Lower lobe of right lung (tissue), 2 donors: ENCODE measurements around the gene GPATCH2. TPM values are rescaled to one million over a fixed set of nuclear protein-coding genes. Genes with fewer than 3 reads are reported as not detected.

Source experiments
- ATAC-seq, 2 donors: fragments of 200-7000 bp; cut with Tn5 transposase; one replicate each; pipeline ENCODE4 v1.9.1; 2020 to 2022; ENCODE audit warnings: mild to moderate bottlenecking in 2 of 2, moderate library complexity in 2 of 2
- DNase-seq: peaks from one replicate; pipeline ENCODE4 v3.0.0-alpha.2; 2020
- H3K27ac ChIP-seq: fragments of 200-600 bp; one replicate; pipeline ENCODE4 v1.8.0; 2022
- H3K27me3 ChIP-seq: fragments of 200-600 bp; one replicate; pipeline ENCODE4 v1.8.0; 2022; ENCODE audit warnings: low read depth
- H3K36me3 ChIP-seq: fragments of 200-600 bp; one replicate; pipeline ENCODE4 v1.8.0; 2022; ENCODE audit warnings: mild to moderate bottlenecking
- H3K4me1 ChIP-seq: fragments of 200-600 bp; one replicate; pipeline ENCODE4 v1.8.0; 2022
- H3K4me3 ChIP-seq: fragments of 200-600 bp; one replicate; pipeline ENCODE4 v1.8.0; 2022; ENCODE audit warnings: mild to moderate bottlenecking
- H3K9me3 ChIP-seq: fragments of 200-600 bp; one replicate; pipeline ENCODE4 v1.8.0; 2022
- intact Hi-C: fragments of 100-400 bp; cut with DNase I; formaldehyde crosslinking; loops from one replicate; pipeline ENCODE4 v1.11.0; 2022
- total RNA-seq: library from RNA; stranded (reverse); fragmentation: NEBNext Ultra II Directional; extraction: Animal tissue kit (Norgen Biotek cat#: 25700); gene quantifications from one replicate; pipeline ENCODE4 v1.2.1, GENCODE V29; 2021
- TF ChIP-seq, protein P1 (sequence below): fragments of 200-600 bp; IDR thresholded peaks from one replicate; pipeline ENCODE4 v1.8.0; 2022; ENCODE audit warnings: antibody characterized with exemption, mild to moderate bottlenecking
- donor health status: DM: no; HTN: yes; CAD: no; lungs with severe emphysema.

GPATCH2 gene
- total RNA-seq, 1 donor from 2014 or later: 12.4 TPM

DNA sequence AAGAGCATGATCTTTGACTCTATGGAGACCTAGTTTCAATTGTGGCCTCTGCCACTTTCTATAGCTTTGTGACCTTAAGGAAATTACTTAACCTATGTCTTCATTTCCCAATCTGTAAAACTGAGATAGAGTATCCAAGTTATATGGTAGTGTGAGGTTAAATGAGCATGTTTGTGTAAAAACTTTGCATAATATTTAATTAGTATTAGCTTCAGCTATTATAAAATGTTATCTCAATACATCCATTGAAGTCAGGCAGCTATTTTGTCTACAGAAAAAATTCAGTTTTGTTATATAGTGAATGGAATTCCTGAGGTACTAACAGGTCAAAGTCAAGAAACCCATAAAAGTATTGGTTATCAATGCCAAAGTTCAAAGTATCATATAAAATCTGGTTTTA, 53.6 kb downstream of the GPATCH2 start:
- TF ChIP-seq, protein P1, sequence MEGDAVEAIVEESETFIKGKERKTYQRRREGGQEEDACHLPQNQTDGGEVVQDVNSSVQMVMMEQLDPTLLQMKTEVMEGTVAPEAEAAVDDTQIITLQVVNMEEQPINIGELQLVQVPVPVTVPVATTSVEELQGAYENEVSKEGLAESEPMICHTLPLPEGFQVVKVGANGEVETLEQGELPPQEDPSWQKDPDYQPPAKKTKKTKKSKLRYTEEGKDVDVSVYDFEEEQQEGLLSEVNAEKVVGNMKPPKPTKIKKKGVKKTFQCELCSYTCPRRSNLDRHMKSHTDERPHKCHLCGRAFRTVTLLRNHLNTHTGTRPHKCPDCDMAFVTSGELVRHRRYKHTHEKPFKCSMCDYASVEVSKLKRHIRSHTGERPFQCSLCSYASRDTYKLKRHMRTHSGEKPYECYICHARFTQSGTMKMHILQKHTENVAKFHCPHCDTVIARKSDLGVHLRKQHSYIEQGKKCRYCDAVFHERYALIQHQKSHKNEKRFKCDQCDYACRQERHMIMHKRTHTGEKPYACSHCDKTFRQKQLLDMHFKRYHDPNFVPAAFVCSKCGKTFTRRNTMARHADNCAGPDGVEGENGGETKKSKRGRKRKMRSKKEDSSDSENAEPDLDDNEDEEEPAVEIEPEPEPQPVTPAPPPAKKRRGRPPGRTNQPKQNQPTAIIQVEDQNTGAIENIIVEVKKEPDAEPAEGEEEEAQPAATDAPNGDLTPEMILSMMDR: no peak

DNA sequence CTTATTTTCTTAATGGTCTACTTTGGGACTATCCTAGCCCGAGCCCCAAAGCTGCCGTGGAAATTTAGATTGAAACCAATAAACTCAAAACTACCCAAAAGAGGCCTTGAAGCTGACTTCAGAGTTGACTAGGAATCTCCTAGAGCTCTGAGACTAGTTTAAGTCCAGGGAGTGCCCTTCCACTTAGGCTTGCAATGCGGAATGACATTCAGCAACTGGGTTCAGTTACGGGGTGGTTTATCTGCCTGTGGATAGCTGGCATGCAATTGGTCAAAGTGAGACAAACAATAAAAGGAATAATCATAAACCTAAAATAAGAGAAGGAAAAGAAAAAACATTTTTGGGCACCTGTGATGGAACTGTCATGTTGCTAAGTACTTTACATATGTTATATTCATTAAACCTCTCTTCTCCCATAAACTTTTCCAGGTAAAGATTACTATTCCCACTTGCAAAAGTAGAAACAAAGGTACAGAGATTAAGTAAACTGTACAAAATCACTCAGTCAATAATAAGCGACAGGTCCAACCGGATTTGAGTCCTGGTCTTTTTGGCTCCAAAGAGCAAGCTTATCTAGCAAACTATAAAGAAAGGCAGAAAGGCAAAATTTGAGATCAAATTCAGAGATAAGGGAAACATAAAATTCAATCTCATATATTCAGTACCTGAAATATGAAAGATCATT, 56.5 kb downstream of the GPATCH2 start:
- no peaks in the 10 kb centered on the region for H3K4me1 ChIP-seq
- no peak overlapping the region for H3K27ac ChIP-seq
- no peaks in the 10 kb centered on the region for H3K9me3 ChIP-seq
- intact Hi-C loops: no loop called here
- H3K27me3 ChIP-seq: no peaks in the 10 kb centered on the region
- ATAC-seq (no peak), DNase-seq (no peak)
- H3K4me3 ChIP-seq: no peak overlapping the region
- H3K36me3 ChIP-seq: no peaks in the 10 kb centered on the region
- TF ChIP-seq, protein P1: no peak

More for the DNA sequence above, 53.6 kb downstream of the GPATCH2 start:
- Histone ChIP-seq H3K36me3 (no peaks in the 10 kb centered on the region), H3K27ac (no peak overlapping the region), H3K27me3 (no peaks in the 10 kb centered on the region), H3K4me1 (no peaks in the 10 kb centered on the region), H3K9me3 (no peaks in the 10 kb centered on the region), H3K4me3 (no peak overlapping the region)
- DNase-seq: no peak
- intact Hi-C loops: no loop called here
- ATAC-seq: no peak

DNA sequence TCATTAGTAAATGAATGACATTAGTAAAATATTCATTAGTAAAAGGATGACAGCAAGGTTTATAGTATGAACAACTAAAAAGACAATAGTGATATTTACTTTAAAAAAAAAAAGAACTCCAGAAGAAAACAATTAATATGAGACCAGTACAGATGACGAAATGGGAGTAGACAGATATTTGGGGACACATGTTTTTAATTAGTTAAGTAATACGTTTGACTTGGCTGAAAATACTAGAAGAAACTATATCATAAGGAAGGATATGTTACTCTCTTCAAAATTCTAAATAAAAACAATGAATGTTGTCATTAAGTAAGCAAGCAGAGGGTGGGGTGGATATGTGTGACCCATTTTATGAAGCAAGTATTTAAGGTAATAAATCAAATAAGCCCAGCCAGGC, 61.9 kb downstream of the GPATCH2 start:
- no peaks in the 10 kb centered on the region for H3K9me3 ChIP-seq
- H3K4me1 ChIP-seq: no peaks in the 10 kb centered on the region
- TF ChIP-seq, protein P1: no peak
- no peaks in the 10 kb centered on the region for H3K27me3 ChIP-seq
- DNase-seq (no peak), ATAC-seq (no peak)
- no peak overlapping the region for H3K27ac ChIP-seq
- intact Hi-C loops: no loop called here
- H3K36me3 ChIP-seq: no peaks in the 10 kb centered on the region
- H3K4me3 ChIP-seq: no peak overlapping the region

DNA sequence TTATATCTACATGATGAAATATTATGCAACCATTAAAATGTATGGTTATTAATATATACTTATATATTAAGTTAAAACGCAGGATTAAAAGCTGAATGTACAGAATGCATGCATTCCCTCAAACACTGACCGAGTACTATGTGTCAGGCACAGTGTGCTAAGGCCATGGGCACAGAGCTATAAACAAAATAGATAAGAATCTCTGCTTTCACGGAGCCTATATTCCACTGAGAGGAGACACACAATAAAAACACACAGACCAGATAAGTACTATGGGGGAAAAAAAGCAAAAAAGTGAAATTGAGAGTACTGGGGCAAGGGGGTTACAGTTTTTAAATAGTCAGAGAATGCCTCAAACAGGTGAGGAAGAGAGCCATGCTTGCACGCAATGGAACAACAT, 62.7 kb downstream of the GPATCH2 start:
- TF ChIP-seq, protein P1: no peak
- intact Hi-C loops: no loop called here

DNA sequence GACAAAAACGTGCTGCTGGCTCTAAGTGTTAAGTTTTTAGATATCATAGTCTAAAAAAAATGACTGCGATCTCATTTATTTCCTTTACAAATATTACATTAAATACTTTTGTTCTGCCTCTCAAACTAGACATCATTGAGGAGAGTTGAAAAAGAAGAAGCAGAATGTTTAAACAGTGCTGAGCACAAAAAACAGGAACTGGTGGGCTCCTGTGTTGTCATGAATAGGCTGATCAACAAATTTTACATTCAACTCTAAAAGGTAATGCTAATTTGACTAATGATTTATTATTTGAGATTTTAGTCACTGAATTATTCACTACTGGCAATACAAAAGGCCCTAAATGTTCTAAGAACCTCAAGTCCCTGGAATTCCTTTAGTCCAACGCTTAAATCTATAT, 66.1 kb downstream of the GPATCH2 start:
- no peak overlapping the region for H3K27ac ChIP-seq
- no peaks in the 10 kb centered on the region for H3K9me3 ChIP-seq
- no peaks in the 10 kb centered on the region for H3K27me3 ChIP-seq
- TF ChIP-seq, protein P1: no peak
- ATAC-seq (no peak), DNase-seq (no peak)
- intact Hi-C loops: no loop called here
- H3K4me3 ChIP-seq: no peak overlapping the region
- H3K4me1 ChIP-seq: no peaks in the 10 kb centered on the region
- no peaks in the 10 kb centered on the region for H3K36me3 ChIP-seq

More for the DNA sequence above, 62.7 kb downstream of the GPATCH2 start:
- no peaks in the 10 kb centered on the region for H3K27me3 ChIP-seq
- DNase-seq (no peak), ATAC-seq (no peak)
- H3K9me3 ChIP-seq: no peaks in the 10 kb centered on the region
- H3K4me3 ChIP-seq: no peak overlapping the region
- no peak overlapping the region for H3K27ac ChIP-seq
- no peaks in the 10 kb centered on the region for H3K4me1 ChIP-seq
- no peaks in the 10 kb centered on the region for H3K36me3 ChIP-seq
